DMS153 (cell line): Measurements from ENCODE around the gene CISTR.

ENCODE experiments used
- DNase-seq: peaks from one replicate; lab custom pipeline; 2025; lab: John Stamatoyannopoulos, UW

The CISTR gene

GRCh38 chr12:53743266-53744129 is 8.3 kb downstream of the CISTR start:
- peak; percentile 37 for DNase-seq

DNA sequence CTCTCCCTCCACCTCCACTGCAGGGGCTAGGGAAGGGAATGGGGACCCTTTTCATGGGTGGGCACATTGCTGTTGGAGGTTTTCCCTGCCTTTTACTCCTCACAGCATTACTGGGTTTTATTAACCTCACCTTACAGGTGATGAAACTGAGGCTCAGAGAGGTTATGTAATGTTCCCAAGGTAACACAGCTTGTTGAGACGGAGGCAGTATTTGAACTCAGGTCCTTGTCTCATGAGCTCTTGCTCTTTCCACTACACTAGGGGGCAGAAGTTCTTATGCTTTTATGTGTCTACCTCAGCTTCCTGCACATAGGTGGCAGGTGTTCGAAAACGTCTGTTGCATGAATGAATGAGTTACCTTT is 11.7 kb downstream of the CISTR start:
- DNase-seq, result no peak

DNA sequence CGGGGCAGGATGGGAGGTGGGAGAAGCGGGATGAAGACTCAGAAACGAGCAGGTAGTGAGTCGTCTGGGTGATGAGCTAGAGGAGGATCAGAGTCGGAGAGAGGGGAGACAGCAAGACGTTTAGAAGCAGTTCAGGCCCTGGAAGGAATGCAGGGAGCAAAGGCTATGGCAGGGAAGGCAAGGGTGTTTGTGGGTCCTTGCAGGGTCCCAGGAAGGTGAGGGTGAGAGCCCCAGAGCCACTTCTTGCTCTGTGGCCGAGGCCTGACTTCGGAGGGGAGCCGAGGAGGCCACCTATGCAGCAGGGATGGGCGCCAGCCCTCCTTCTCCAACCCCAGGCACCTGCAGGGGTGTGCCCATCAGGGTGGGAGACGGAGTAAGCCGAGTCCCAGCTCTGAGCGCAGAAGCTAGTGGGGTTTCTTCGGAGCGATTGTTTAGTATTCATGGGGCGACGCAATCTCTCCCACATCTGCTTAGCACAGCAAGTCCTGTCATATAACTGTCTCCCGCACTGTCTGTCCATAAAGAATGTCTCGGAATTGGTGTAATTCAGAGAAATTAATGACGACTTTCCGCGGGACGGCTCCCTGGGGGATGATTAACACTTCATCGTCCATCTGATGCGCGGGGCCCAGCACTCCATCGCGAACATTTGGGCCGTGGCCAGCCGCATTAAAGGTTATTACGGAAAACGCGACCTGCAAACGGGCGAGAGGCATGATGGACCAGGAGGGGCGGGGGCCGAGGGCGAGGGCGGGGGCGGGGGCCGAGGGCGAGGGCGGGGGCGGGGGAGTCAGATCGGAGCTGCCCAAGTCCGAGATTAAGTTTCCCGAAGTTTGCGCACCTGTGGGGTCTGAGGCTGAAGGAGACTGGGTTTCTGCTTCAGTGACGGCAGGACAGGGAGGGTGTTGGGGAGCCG is 12.3 kb downstream of the CISTR start:
- DNase-seq, result no peak

GRCh38 chr12:53738406-53739213 is 13.2 kb downstream of the CISTR start:
- no peak for DNase-seq

DNA sequence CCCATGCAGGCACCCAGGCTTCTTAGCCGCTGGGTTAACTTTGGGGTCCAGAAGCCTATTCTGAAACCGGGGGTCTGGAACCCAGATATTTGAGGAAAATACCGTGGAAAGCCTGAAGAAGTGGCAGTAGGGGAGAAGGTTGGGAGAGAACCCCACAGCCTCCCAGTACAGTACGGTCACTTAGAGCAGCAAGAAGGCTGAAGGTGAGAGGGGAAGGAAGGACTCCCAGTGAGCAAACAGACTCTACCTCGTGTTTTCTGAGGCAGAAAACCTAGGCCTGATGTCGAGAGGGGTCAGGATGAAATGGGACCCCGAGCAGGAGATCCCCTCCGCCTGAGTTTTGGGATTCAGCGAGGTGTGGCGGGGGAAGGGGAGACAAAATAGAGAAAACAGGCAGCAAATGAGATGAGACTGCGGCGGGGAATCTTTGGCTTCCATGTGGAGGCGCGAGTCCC is 13.8 kb downstream of the CISTR start:
- DNase-seq, result no peak

DNA sequence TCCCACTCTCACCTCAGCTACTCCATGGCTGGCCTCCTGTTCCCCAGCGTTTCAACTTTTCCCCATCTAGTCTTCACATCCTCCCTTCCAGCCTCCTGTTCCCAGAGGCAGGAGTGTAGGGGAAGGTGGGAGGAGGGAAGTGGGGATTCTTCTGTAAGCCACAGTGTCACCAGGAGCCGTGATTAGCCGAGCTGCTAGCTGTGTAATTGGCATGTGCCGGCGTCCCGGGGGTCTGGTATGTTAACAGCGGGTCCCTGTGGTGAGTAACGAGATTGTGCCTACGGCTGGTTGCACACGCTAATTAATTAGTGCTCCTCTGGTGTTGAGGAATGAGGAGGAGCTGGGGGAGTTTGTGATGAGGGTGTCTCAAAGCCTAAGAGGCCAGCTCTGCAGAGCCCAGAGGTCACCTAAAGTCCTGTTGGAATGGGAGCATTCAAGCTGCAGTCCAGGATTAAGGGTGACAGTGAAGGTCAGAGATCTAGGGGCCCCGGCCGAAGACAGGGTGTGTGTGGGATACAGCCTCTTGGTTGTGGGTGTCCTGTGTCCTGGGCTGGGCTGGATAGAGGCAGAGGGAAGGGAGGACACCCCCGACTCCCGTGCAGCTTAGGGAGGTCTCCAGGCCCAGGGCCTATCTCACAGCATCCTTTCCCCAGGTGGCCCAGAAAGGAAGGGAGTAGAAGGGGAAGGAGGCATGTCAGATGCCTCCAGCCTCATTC is 14.5 kb downstream of the CISTR start:
- no peak for DNase-seq

DNA sequence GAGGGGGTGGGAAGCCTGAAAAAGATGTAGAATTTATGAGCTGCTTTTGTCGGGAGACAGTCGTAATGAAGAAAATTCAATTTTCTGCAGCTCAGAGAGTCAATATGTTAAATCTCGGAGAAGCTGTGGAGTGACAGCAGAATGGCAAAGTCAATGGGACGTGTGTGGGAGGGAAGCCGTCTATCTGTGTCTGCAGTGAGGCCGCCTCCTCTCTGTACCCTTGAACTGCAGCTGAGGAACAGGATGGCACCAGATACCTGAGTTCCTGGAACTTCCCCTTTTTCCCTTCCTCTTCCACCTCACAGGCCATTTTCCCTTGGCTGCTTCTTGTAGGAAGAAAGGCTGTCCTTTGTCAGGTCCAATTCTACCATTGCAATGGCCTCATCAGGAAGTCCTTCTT is 15.2 kb downstream of the CISTR start:
- DNase-seq, result no peak

GRCh38 chr12:53735556-53735955 is 16.2 kb downstream of the CISTR start:
- no peak for DNase-seq

DNA sequence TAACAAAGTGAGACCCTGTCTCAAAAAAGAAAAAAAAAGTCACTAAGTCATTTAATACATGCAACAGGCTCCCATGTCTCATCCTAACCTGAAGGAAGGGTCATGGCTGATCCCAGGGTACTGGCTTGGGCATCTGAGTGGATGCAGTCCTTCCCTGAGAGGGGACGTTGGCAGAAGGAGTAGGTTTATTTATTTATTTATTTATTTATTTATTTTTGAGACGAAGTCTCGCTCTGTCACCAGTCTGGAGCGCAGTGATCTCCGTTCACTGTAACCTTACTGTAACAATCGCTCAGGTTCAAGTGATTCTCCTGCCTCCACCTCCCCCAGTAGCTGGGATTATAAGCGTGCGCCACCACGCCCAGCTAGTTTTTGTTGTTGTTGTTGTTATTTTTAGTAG is 17.4 kb downstream of the CISTR start:
- DNase-seq, result no peak

- DNase-seq, result no peak
These were observed 18.0 kb downstream of the CISTR start for GRCh38 chr12:53733807-53734200.

DNA sequence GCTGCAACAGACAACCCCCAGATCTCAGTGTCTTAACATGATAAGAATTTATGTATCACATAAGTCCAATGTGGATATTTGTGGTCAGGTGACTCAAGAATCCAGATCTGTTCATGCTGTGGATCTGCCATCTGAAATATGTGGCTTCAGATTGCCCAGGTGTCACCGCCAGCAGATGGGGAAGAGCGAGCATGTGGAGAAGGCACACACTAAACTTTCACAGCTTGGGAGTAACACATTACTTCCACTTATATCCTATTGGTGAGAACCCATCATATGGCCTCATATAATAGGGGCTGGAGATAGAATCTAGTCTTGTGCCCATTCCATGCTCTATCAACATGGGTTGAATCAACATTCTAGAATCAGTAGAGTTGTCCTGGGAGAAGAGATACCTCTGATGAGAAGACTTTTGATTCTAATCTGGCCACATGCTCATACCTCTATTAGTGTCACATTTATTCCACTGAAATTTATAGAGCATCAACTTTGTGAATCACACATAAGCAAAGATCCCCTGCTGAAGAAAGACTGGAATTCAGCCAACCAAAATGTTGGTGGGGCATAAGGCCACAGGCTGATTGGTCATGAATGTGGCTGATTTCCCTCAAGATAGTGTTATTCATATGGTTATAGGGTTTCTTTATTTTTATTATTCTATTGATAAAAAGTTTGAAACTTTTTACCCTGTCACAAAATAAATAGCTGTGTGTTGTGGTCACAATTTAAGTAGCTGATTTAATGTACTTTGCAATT is 18.6 kb downstream of the CISTR start:
- DNase-seq, result no peak

DNA sequence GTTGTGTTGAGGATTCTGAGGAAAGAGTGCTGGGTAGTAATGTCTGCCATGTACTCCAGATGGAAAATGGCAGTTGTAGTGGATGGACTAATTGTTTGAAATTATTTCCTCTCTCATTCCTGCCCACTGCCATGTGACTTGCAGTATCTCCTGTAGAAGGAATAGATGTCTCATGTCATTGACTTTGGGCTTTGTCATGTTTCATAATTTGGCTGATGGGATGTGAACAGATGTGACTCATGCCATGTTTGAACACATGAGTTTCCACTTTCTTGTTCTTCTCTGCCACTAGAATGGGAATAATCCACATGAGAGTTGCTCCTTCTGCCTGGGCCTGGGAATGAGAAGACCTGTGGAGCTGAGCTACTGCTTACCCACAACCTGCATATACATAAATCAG is 22.1 kb downstream of the CISTR start:
- DNase-seq, result no peak

DNA sequence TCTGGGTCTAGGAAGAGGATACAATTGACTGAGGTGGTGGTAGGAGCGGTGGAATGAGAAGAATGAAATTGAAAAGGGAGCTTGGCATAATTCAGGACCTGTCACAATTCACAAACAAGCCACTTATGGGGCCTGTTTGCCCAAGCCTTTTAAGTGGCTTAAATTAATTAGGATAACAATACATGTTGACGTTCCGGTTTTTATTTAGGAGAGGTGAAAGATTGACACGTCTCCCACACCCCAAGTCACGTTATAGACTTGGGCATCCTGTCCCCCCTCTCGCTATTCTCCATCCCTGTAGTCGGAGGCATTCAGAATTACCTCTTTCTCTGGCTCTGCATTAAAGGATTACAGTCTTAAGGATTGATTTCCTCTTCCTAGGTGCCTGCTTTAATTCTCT is 23.6 kb downstream of the CISTR start:
- DNase-seq, result no peak

DNA sequence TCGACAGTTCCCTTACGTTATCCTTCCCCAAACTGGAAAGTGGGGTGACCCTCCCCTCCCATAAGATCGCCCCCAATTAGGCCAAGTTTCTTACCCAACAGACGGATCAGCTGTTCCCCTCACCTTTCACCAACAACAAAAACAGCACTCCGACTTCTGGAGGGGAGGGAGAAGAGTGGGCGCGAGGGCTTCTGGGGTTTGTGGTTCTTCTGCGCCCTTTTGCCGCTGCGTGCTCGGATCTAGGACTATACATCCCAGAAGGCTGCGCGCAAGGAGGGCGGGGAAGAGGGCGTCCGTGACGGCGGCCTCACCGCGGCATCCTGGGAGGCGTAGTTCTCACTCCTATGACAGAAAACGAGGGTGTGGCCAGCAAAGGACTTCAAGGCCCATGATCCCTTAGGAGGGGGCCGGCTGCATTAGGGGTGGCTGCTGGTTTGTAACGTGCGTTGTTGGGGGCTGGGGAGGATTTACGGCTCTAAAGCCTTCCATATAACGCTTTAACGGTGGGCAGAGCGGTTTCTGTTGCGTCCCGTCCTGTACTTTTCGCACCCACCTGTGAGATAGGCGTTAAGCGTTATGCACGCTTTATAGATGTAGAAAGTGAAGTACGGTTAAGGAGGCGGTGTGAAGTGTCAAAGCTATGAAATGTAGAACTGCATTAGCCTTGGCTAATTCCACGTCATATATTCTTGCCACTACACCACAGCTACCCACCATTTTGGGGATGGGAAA is 24.3 kb downstream of the CISTR start, which contains the start of gene CALCOCO1:
Gene CALCOCO1, minus strand, starts transcription at position 143 of the 732 bp plus-strand sequence. CDS start 2,210 bp downstream, outside the sequence.
- peak; percentile 97 for DNase-seq

- DNase-seq, result no peak
These were observed 24.9 kb downstream of the CISTR start for GRCh38 chr12:53726946-53727309.

GRCh38 chr12:53726341-53726740 is 25.4 kb downstream of the CISTR start:
- DNase-seq, result no peak

- DNase-seq, result no peak
These were observed 26.0 kb downstream of the CISTR start for GRCh38 chr12:53725824-53726223.

GRCh38 chr12:53722450-53723041 is 29.2 kb downstream of the CISTR start:
- no peak for DNase-seq

- no peak for DNase-seq
These were observed 30.8 kb downstream of the CISTR start for GRCh38 chr12:53720946-53721345.

DNA sequence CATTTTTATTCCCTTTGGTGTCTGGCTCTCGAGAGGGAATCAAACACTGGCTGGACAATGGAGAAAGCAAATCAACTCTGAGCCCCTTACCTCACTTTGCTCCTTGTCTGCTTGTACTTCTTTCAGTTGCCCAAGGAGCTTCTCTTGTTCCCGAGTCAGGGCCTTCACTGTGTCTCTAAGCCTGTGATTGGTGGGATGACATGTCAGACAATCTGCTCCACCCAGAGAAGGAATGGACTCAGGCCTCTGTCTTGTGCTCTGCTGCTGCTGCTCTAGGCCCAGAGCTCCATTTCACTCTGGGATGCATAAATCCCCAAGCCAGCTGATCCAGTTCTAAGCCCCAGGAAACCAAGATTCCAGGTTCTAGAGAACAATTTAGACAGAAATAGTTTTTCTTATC is 32.1 kb downstream of the CISTR start:
- DNase-seq, result no peak
